DMS79 (cell line): ENCODE results near the gene FAM78B.

Experiments
- DNase-seq: peaks from one replicate; lab custom pipeline; 2025; lab: John Stamatoyannopoulos, UW

Gene FAM78B

DNA sequence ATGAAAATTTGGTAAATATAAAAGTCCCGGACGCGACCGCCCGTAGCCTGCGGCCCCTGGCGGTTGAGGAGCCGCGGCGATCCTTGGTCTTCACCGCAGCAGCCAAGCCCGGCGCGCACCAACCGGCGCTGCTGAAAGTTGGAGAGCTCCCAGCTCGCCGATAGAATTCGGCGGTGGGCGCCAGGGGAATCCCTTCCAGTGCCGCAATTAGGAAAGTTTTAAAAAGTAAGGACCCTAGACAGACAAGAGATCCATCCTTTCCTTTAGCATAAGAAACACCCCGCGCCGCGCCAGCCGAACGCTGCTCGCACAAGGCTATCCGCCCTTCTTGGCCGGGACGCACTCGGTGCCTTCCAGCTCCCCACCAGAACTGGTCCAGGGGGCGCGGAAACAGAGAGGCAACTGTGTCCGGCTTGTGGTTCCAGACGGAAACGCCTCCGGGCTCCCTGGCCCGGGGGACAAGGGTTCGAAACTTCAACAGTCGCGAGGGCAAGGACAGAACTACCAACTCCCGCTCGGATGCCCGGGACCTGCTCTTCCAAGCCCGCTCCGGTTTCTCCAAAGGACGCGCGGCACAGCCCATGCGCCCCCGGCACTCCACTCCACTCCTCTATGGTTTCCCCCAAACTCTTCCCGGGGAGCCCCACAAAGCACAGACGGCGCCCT is 1.7 kb downstream of the FAM78B start:
- DNase-seq: no peak

DNA sequence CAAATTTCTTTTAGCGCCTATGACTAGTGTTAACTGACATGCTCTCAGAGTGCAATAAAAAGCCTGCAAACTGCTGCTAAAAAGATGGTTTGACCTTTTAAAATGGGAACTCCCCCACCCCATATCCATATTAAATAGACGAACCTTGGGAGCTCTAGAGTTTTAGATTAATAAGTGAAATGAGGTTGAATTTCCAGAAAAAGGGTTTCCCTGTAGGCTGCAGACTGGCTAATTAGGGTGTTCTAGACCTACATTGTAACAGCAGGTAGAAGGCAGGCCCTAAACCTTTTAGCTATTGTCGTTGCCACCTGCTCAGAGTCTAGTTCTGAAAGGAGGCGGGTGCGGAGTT is 2.2 kb downstream of the FAM78B start:
- DNase-seq: no peak

DNA sequence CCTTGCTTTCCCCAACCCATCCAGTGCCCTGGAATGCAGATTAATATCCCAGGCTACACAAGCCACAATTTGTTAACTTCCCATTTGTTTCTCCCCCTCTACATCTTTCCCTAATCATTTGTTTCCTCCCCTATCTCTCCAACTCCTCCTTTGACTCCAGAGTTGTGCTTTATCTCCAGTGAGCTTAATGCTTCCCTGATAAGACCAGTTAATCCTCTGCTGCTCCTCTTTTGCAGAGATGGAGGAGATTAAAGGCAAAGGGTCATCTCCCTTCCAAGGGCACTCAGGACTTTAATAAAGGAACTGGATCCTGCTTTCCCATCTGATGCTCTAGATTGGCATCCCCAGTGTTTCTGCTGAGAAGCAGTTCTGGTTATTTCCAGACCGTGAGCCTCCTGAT is 7.1 kb downstream of the FAM78B start:
- no peak for DNase-seq

DNA sequence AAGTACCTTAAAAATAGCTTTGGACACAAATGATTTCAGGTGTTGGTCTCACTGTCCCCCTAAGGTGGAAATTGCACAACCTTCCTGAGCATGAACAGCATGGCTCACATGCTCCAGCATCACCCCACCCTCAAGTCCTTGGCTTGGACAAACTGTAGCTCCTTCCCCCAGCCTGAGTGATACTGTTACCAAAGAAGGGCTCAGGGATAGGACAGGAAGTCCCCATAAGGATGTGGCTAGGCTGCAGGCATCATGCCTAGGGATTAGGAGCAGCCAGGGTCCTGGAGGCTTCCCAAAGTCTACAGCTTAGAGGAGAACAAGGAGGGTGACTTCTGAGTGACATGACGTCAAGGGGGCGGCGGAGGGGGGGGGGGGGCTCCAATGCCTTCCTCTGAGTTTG is 10.1 kb downstream of the FAM78B start:
- DNase-seq: no peak

DNA sequence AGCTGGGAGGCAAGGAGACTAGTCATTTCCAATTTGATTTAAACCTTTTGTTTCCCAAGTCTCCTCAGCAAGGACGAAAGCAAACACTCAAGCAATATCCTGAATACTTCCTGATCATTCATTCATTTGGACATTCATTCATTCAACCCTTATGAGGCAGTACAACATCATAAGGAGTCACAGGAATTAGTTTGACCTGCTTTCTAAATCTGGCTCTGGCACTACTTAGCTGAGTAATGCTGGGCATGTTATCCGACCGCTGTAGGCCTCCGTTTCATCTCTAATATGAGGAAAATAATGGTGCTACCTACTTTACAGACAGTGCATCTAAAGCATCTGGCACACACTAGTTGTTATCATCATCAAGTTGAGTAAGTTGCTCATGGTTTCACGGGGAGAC is 11.7 kb downstream of the FAM78B start:
- no peak for DNase-seq

DNA sequence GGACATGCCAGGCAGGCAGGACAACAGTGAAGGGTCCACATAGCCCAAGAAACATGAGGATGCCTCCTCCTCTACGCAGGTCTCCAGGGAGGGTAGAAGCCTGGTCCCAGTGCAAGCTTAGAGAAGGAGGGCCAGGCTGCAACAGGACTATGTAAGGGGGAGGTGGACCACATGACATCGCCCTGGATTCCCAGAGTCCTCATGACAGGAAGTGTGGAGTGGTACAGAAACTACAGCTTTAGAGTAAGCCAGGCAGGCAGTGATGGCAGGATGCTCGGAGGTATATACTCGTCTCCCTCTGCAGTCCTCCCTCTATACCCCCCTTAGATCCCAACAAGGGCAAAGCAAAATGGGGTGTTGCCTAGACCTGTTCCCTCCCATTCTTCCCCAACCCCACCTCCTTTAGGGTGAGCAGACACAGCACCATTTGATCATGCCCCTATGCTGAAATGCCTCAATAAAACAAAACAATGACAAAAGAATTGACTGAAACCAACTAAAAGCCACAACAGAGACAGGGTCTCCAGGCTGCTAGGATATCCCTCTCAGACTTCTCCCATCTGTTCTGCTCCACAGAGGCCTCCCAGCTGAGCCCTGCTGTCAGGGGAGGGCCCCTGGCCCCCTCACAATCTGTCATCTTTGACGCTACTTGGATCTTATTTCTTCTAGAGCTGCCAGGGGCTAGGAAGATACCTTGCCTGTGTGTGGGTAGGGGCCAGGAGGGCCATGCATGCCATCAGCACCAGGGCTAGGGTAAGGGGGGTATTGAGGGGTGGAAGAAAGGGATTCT is 13.1 kb downstream of the FAM78B start:
- no peak for DNase-seq

DNA sequence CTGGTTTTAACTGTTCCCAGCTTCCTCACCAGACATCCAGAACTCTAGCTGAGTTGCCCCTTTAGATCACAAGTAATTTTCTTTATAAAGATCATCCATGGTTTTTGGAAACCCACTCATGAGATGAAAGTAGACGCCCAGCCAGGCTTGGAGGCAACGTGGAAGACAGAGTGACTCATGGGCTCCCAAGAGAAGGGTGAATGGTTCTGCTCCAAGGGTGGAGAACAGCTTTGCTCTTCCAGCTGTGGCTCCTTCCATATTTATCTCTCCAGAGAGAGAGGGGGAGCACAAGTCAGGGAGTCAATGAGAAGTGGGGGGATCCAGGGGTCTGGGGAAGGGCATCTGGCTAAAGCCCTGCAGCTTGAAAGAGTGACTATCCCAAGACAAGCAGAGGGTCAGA is 13.8 kb downstream of the FAM78B start:
- no peak for DNase-seq

DNA sequence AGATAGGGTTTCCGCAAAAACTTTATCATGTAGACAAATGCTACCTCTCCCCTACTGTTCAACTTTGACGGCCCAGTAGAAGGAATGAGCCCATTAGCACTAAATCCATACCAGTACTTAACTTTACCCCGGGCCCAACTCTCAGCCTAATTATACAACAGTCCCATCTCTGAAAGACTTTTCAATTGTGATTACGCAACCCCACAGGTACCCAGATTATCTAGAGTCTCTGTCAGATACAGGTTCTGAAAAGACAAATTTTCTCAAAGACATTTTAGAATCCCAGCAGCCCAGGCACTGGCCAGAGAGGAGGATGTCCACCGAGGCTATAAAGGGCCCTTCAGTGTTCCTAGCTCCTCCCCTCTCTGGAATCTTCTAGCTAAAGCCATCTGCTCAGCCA is 15.0 kb downstream of the FAM78B start:
- no peak for DNase-seq

DNA sequence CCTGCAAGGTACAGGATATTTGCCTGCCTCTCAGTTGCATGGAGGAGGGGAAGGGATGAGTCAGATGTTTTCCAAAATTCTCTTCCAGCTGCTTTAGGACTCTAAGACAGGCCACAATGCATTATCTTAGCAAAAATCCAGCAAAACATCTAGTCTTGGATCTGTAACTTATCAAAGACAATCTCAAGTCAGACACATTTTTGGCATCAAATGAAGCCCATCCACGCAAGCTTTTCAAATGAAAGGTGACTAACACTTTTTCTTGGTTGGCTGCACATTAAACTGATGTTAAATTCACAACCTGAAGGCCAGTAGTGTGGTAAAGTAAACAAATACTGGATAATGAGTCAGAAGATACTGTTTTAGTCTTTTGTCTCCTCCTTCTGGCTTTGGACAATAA is 21.3 kb downstream of the FAM78B start:
- DNase-seq: no peak

DNA sequence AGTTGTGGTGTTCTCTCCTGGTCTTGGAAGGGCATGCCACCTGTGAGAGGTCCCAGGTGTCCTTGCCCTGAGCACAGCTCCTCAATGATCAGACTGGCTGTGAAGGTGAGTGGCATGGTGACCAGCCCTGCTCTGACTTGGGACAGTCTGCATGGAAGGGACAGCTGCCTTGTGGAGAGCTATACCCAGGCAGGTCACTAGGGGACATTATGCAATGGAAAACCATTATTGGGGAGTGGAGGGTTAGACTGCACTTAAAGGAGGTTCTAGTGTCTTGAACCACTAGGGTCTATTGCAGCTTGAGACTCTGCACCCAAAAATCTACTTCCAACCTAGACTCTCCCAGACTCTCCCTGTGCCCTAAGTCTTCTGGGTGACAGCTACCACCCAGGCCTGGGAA is 24.8 kb downstream of the FAM78B start:
- no peak for DNase-seq

DNA sequence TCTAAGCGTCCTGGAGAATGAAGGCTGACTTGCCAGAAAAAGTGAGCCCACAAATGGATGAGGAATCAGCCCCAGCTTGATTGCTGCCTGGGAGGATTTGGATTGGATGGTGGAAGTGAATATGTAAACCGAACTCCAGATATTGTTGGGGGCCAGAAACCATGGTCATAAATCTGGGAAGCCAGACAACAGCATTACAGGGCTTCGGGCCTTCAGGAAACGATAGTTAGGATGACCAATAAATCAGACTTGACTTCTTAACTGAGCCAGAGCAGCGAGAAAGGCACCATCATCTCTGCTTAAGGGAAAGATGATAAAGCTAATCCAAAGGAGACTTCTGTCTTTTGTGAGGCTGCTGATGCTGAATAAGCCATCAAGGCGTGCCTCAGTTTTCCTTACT is 26.6 kb downstream of the FAM78B start:
- no peak for DNase-seq

DNA sequence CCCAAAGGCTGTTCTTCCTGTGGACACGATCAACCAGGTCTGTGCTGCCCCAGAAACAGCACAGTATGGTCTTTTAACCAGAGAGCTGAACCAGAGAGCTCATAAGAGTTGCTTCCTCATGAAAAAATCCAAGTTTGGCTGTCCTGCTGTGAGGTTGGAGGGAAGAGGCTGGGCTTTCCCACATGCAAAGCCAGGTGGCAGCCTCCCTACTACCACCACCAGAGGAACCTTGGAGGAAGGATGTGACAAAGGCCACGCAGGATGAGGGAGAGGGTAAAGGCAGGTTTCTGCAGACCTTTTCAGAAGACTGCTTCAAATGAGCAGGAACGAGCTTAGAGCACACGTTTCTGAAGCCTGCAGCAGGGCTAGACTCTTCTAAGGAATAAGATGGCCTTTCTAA is 27.1 kb downstream of the FAM78B start:
- no peak for DNase-seq

DNA sequence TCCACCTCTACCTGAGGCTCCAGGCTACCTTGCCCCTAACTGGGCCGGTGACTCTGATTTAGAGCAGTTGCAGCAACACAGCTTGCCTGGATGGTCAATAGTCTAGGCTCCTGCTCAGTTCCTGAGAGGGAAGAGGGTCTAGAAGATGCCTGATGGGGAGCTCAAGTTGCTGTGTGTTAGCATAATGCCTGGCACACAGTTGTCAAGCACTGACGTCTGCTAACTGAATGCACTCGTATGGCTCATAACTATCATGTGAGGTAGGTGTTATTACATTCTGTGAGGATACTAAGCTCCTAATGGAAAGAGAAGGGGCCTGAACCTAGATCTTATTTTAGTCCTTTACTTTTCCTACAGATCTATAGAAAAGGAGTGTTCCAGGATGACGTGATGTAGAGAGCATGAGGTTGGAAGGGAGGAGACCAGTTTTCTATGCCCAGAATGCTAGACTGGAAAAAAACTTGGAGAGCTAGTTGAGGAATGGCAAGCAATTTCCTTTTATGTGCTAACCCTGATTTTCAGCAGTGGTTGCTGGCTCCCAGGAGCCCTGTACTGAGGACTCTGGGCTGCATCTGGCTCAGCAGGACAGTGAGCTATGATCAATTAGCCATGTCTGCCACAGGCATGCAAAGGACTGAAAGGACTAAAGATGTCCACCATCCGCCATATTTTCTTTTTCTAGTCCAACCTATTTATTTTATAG is 30.0 kb downstream of the FAM78B start:
- no peak for DNase-seq

DNA sequence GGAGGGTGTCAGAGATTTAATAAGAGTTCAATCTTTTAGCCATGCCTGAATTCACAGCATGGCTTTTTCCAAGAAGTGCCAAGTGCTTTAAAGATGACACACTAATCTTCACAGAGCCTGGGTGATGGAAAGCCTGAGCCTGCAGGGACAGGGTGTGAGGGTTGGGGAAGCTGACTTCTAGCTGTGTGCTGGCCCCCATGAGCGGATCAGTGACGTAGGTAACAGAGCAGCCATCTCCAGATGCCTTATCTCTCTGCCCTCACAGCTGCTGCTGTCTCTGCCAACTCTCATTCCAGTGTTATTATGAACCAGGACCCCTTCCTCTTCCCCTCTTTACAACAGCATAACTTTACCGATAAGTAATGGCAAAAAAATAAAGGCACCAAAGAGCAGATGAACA is 30.6 kb downstream of the FAM78B start:
- DNase-seq: no peak

DNA sequence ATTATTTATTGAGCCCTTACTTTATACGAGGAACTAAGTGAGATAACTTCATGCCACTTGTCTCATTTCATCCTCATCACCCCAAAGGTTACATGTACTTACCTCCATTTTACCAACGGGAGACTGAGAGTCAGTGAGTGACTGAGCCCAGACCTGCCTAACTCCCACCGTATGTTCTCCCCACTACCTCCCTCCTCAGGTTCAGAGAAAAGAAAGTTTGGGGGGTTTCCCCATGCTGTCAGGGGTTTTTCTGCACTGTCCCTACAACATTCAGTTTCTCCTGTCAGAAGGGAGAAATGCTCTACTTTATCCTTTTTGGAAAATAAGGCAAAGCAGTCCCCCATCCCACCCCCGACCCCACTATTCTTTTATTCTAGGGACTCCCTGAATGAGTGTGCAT is 32.9 kb downstream of the FAM78B start:
- DNase-seq: no peak

DNA sequence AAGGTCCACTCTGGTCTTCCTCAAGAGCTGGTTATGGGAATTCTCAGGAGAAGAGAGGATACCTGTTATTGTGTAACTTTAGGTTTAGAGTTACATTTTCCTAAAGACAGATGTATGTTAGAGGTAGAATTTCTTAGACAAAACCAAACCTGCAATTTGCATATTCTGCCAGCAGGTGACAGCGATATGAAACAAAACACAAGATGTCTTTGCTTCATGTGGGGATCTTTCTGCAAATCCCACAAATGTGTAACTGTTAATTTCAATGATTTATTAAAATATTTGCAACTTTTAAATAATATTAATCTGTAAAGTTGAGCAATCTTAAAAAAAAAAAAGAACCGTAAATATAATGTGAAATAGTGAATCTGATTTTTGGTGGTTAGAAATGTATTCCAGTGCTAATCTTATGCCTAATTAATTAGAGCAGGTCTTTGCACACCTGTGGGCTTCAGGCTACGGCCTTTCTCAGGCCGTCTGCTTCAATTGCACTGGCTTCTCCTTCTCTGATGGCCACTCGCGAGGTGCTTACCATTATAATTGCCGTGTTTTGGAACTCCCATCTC is 33.4 kb downstream of the FAM78B start:
- DNase-seq: no peak

DNA sequence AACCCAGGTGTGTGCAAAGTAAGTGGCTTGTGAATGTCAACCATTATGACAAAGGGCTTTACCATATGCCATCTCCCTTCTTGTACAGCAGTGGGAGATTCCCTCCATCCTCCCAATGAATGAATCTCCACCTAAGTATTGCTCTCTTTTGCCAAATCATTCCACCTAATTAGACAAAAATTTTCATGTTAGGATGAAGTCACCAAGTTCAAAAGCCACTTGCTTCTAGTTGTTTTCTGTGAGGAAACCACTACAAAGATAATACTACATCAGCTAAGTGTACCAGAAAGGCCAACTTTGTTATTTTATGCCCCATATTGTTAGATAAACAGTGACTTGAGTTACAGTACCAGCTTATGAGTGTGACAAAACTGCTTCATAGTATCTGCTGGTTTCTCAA is 34.3 kb downstream of the FAM78B start:
- DNase-seq: no peak

DNA sequence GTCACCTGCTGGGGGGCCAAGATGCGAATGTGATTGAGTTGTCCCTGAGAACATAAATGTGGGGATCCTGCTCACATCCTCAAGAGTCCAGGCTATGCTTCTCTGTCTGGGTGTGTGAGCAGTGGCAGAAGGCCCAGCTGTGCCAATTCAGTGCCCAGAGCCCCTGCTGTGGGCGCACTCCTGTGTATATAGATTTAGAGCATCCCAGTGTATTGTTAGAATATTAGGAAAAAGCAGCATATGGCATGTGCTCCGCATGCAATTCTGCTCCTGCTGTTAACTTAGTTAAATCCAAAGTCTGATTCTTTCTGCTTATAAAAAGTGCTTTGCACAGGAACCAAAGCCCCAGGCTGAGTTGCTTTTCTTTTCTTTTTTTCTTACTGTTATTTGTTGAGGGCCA is 37.8 kb downstream of the FAM78B start:
- DNase-seq: no peak

DNA sequence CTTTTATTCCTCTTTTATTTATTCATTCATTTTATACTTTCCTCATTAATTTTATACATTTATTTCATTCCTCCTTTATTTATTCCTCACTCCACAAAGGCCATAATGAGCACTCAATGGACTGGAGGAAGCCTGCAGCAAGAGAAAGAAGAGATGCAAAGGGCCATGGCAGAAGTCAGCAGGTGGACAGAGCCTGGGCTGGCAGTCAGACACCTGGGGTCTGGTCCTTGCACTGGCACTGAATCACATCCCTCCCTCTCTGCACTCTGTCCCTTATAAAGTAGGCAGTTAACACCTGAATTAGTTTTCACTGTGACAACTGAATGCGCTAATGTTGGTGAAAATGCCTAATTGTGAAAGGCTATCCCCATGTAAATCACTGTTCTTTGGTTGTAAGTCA is 38.6 kb downstream of the FAM78B start:
- no peak for DNase-seq

DNA sequence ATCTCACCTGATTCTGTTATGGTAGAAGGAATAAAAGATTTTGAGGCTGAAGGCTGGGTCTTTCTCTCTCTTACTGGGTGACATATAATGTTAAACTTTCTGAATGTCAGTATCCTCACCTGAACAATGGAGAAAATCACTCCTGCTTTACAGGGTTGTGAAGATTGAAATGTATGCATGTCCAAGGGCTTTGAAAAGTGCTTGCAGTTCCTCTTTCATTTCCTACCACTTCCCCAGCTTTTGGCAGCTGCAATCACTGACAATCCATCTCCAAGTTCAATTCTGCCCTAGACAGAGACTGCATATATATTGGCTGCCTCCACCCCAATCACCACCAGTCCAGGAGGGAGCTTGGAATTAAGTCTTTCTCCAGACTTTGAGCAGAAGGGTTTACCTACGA is 39.8 kb downstream of the FAM78B start:
- DNase-seq: no peak

DNA sequence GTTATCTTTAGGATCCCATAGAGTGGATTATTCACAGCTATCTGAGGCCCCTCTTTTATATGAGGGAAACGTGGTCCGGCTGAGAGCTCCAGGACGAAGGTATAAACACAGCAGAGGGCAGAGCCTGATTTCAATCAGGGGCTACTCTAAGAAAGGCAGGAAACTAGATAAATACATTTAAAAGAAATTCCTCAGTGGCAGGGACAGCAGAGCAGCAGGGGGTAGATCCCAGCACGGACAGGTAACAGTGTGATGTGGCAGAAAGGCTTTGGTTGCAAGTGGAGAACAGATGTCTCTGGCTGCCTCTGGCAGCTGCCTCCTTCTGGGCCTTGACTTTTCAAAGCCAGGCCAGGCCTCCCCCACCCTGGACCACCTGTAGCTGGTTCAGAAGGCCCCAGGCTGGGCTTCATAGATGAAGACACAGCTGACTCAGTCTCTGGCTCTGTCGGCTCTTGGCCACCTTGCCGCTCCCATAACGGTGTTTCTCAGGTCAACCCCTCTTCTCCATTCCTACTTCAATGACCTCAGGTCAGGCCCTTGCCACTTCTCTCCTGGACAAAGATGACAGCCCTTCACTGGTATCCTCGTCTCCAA is 43.8 kb downstream of the FAM78B start:
- no peak for DNase-seq

DNA sequence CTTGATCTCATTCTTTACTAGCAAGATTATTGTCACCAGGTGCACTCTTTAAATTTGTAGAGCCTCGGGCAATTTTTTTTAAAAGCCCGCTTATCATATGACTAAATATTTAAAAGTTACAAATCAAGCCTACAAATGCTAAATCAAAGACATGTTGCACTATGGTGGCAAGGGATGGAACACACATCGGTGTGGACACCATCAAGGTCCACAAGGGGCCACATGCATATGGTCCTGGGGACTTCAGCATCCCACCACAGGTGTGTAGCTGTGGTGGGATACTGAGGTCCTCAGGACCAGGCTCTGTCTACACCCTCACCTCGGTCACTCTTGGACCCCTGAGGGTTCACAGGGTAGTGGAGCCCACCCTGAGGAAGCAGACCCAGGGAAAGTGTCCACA is 45.8 kb downstream of the FAM78B start:
- DNase-seq: no peak

DNA sequence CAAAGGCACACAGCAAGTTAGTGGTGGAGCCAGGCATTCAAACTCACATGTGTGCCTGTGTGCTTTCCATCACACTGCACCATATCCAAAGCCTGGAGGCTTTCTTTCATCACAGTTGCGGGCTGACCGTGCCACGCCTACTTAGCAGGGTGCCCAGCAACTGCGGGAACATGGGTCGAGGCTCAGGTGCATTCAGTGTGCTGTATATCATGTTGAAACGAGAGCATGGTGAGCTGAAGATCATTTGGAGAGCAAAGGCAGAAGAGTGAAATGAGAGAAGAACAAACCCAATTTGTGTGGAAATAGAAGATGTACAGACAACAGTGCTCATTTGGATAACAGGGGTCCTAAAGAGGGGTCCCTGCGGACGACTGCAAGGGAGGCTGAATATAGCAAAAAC is 46.5 kb downstream of the FAM78B start:
- DNase-seq: no peak
